GM12873 (cell line): ENCODE measurements around the gene LTBP2.

Experiments used
- TF ChIP-seq, protein P1 (sequence below): IDR thresholded peaks from 2 replicates; pipeline ENCODE4 v1.5.1; 2012; ENCODE audit warnings: low read depth, mild to moderate bottlenecking, moderate library complexity, low read length, control low read depth; ENCODE audit not compliant: insufficient read depth; ENCODE audit errors: missing control alignments

Gene LTBP2

DNA sequence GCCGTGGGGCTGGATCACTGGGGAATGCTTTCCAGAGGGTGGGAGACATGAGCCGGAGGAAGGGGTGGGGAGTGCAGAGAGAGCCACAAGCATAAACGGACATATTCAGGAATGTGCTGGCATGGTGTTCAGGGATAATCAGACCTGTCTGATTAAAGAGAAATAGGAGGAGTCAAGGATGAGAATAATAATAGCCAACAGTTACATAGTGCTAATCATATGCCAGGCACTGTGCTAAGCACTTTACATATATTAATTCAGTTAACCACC, 43.7 kb downstream of the LTBP2 start:
- TF ChIP-seq, protein P1, sequence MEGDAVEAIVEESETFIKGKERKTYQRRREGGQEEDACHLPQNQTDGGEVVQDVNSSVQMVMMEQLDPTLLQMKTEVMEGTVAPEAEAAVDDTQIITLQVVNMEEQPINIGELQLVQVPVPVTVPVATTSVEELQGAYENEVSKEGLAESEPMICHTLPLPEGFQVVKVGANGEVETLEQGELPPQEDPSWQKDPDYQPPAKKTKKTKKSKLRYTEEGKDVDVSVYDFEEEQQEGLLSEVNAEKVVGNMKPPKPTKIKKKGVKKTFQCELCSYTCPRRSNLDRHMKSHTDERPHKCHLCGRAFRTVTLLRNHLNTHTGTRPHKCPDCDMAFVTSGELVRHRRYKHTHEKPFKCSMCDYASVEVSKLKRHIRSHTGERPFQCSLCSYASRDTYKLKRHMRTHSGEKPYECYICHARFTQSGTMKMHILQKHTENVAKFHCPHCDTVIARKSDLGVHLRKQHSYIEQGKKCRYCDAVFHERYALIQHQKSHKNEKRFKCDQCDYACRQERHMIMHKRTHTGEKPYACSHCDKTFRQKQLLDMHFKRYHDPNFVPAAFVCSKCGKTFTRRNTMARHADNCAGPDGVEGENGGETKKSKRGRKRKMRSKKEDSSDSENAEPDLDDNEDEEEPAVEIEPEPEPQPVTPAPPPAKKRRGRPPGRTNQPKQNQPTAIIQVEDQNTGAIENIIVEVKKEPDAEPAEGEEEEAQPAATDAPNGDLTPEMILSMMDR: no peak

DNA sequence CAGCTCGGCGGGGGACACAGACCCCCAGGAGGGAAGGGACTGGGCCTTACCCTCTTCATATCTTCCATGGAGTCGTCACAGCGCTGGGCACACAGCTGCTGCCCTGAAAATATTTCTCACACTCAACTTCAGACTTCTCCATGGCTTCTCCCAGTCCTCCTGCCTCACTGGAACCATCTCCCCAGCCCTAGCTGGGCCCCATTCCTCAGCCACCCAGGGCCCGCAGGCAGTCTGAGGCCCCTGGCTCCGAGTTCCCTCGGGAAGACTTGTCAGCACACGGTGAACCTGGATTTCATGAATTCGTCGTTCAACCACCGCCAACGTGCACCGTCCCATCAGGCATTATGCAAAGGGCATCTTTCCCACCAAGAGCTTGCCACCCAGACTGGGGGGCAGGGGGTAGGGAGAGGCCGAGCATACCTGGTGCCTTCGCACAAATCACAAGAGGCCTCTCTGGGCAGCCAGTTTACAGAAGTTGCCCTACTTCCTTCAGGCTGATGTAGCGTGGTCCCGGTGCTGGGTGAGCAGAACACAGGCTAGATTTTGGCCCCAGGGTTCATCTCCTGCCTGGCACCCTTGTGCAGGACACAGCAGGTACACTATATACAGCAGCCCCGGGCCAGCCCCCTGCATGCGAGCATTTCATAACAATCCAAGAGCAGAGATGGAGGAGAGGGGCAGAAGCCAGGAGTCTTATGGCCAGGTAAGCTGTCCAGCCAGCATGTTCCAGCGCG, 44.2 kb downstream of the LTBP2 start:
- TF ChIP-seq, protein P1: no peak

DNA sequence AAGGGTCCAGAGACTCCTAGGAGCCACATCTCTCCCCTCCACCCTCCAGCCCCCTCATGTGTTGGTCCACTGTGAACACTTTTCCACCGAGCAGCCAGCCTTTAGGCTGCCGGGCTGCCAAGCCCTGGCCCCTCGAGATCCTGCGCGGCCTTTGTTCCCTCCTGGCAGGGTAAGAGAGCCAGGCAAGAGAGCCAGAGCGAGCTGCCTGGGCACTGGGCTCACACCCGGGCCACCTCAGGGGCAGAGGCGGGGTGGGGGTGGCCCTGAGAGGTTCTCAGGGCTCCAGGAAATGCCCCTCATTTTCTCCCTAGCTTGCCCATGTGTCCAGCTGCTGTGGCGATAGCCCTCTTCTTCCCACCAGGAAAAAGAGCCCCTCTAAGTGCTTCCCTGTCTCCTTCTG, 44.8 kb downstream of the LTBP2 start:
- TF ChIP-seq, protein P1: no peak

DNA sequence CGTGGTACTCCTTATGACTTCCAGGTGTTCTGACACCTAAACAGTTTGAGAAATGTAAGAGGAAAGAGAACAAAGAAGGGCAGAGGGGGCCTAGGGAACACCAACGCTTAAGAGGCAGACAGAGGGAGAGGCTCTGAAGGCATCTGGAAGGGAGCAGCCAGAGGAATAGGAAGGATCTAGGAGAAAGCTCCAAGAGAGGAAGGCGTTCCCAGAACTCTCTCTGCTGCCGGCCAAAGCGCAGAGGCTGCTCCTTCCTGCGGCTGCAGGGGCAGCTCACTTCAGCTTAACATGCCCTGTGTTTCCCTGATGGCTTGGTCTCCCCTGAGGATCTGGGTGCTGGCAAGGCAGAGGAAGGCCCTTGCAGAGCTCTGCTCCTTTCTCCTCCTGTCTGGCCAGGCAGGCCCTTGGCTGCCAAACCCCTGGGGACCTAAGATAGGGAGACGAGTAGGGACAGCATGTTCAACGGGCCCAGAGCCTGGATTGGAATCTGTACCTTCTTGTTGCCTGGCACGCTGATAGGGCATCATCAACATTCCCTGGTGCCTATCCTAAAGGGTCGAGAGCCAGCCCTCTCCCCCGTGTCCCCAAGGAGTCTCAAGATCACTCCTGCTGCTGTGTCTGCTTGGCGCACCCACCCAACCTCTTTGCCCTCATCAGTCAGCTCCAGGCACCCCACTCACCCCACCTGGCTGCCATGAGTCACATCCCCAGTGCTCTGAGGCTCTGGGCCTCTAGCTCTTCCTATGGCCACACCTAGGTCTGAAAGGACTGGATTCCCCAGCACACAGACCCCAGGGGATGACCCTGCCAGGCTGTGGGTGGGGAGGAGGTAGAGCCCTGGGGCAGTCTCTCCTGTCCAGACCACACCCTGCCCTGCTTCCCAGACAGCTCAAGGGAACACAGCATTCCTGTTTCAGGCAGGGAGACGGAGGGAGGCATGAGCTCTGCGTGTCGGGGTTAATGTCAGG, 45.6 kb downstream of the LTBP2 start:
- TF ChIP-seq, protein P1: no peak

DNA sequence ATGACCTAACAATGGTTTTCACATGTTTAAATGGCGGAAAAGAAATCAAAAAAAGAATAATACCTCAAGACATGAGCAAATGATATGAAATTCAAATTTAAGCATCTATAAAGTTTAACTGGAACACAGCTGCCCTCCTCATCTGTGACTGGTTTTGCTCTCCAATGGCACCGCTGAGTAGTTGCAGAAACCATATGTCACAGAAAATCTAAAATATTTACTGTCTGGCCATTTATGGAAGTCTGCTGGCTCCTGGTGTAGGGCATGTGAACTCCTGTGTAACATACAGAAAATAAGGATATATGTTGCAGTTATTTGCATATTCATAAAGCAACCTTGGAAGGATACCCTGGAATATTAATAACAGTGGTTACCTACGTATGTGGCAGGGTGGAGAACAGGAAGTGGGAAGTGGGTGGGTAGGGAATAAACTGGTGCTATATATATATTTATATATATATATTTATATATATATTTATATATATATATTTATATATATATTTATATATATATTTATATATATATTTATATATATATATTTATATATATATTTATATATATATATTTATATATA, 48.4 kb downstream of the LTBP2 start:
- TF ChIP-seq, protein P1: no peak

DNA sequence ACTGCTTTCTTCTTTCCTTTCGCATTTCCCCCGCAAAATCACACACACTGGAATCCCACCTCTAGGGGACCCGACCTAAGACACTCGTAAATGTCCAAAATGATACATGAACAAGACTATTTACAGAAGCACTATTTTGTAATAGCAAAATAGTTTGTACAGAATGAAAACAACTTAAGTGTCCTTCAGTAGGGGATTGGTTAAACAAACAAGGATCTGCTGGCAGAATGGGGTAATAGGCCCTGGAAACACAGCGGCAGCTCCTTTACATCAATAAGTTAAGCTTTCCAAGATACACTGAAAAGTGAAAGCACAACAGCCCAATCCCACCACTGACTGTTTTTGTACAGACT, 48.8 kb downstream of the LTBP2 start:
- TF ChIP-seq, protein P1: no peak
